ENCODE measurements around the gene KANTR.

Gene KANTR

GRCh38 chrX:53077207-53078197 is 16.4 kb upstream of the KANTR start:
- Histone ChIP-seq H3K4me1 (ENCODE audit: low read length) (peaks cover 8% of the 10 kb centered on the region), H3K9me3 (ENCODE audit: insufficient read depth, low read length) (peaks cover under 1% of the 10 kb centered on the region; the same call in 1 of the 2 replicates)

GRCh38 chrX:53078943-53079342 is 15.0 kb upstream of the KANTR start:
- peaks cover 11% of the 10 kb centered on the region for H3K4me1 ChIP-seq (ENCODE audit: low read length)
- H3K79me2 ChIP-seq (ENCODE audit: low read length): peaks cover 14% of the 10 kb centered on the region
- H3K27ac ChIP-seq (ENCODE audit: low read length): no peak overlapping the region
- no peak overlapping the region for H3K4me2 ChIP-seq (ENCODE audit: low read length)
- no peak overlapping the region for H3K9ac ChIP-seq (ENCODE audit: low read length)
- H3K36me3 ChIP-seq (replicated peaks; ENCODE audit: low read depth, low read length): peaks cover 3% of the 10 kb centered on the region
- H3K9me3 ChIP-seq (ENCODE audit: insufficient read depth, low read length): no peaks in the 10 kb centered on the region
- no peaks in the 10 kb centered on the region for H3K27me3 ChIP-seq (ENCODE audit: low read depth, low read length)
- no peak for TF ChIP-seq EZH2phosphoT487 (IDR thresholded peaks at IDR 0.05; ENCODE audit: low read depth)
- TF ChIP-seq, protein P1, sequence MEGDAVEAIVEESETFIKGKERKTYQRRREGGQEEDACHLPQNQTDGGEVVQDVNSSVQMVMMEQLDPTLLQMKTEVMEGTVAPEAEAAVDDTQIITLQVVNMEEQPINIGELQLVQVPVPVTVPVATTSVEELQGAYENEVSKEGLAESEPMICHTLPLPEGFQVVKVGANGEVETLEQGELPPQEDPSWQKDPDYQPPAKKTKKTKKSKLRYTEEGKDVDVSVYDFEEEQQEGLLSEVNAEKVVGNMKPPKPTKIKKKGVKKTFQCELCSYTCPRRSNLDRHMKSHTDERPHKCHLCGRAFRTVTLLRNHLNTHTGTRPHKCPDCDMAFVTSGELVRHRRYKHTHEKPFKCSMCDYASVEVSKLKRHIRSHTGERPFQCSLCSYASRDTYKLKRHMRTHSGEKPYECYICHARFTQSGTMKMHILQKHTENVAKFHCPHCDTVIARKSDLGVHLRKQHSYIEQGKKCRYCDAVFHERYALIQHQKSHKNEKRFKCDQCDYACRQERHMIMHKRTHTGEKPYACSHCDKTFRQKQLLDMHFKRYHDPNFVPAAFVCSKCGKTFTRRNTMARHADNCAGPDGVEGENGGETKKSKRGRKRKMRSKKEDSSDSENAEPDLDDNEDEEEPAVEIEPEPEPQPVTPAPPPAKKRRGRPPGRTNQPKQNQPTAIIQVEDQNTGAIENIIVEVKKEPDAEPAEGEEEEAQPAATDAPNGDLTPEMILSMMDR (IDR thresholded peaks at IDR 0.05; ENCODE audit: low read depth, low read length): no peak
- no peak overlapping the region for H2AFZ ChIP-seq (ENCODE audit: low read depth, low read length)
- H4K20me1 ChIP-seq (ENCODE audit: insufficient read depth, low read length): no peaks in the 10 kb centered on the region
- no peak overlapping the region for H3K4me3 ChIP-seq (ENCODE audit: low read length)

More at GRCh38 chrX:53077207-53078197, 16.4 kb upstream of the KANTR start:
- H2AFZ ChIP-seq (ENCODE audit: low read depth, low read length): no peak overlapping the region
- H4K20me1 ChIP-seq (ENCODE audit: insufficient read depth, low read length): no peaks in the 10 kb centered on the region
- no peak overlapping the region for H3K9ac ChIP-seq (ENCODE audit: low read length)
- H3K4me3 ChIP-seq (ENCODE audit: low read length): no peak overlapping the region
- no peaks in the 10 kb centered on the region for H3K27me3 ChIP-seq (ENCODE audit: low read depth, low read length)
- H3K36me3 ChIP-seq (replicated peaks; ENCODE audit: low read depth, low read length): no peaks in the 10 kb centered on the region
- H3K27ac ChIP-seq (ENCODE audit: low read length): no peak overlapping the region
- H3K79me2 ChIP-seq (ENCODE audit: low read length): peaks cover under 1% of the 10 kb centered on the region; the same call in 1 of the 2 replicates
- TF ChIP-seq, protein P1 (IDR thresholded peaks at IDR 0.05; ENCODE audit: low read depth, low read length): no peak
- TF ChIP-seq EZH2phosphoT487 (IDR thresholded peaks at IDR 0.05; ENCODE audit: low read depth): no peak
- no peak overlapping the region for H3K4me2 ChIP-seq (ENCODE audit: low read length)

- no peaks in the 10 kb centered on the region for H3K9me3 ChIP-seq (ENCODE audit: insufficient read depth, low read length)
- no peaks in the 10 kb centered on the region for H4K20me1 ChIP-seq (ENCODE audit: insufficient read depth, low read length)
- peaks cover 11% of the 10 kb centered on the region for H3K4me1 ChIP-seq (ENCODE audit: low read length)
- H3K27ac ChIP-seq (ENCODE audit: low read length): no peak overlapping the region
- H2AFZ ChIP-seq (ENCODE audit: low read depth, low read length): no peak overlapping the region
- H3K79me2 ChIP-seq (ENCODE audit: low read length): peaks cover 14% of the 10 kb centered on the region
- peak overlapping the region; percentile 67 for H3K4me3 ChIP-seq (ENCODE audit: low read length)
- H3K9ac ChIP-seq (ENCODE audit: low read length): peak overlapping the region; percentile 50
- TF ChIP-seq EZH2phosphoT487 (IDR thresholded peaks at IDR 0.05; ENCODE audit: low read depth): no peak
- TF ChIP-seq, protein P1 (IDR thresholded peaks at IDR 0.05; ENCODE audit: low read depth, low read length): no peak
- peak overlapping the region; percentile 64 for H3K4me2 ChIP-seq (ENCODE audit: low read length)
- peaks cover 16% of the 10 kb centered on the region for H3K36me3 ChIP-seq (replicated peaks; ENCODE audit: low read depth, low read length)
- H3K27me3 ChIP-seq (ENCODE audit: low read depth, low read length): no peaks in the 10 kb centered on the region
Measured at GRCh38 chrX:53080628-53081580, 13.0 kb upstream of the KANTR start.

Data from OCI-LY3 (cell line).